K562 (cell line): Measurements from ENCODE around the gene DAGLB.
"Not testable (repeated sequence)": the region's sequence is repeated elsewhere in the genome, so short reads cannot be mapped to it uniquely, and the experiment has no call there.

Experiments
- BMI1 ChIP-seq: fragments of 150-350 bp; IDR thresholded peaks from 2 replicates; pipeline ENCODE4 v1.6.1; 2014; ENCODE audit warnings: low read length
- CEBPB ChIP-seq: fragments of 450-650 bp; IDR thresholded peaks from 2 replicates; pipeline ENCODE4 v1.6.1; 2016; ENCODE audit warnings: missing genetic modification characterization, missing compliant biosample characterization
- EGR1 ChIP-seq: fragments of 450-650 bp; conservative IDR thresholded peaks from 2 replicates; pipeline ENCODE4 v1.6.1; 2017; ENCODE audit warnings: mild to moderate bottlenecking
- FOXA3 ChIP-seq, 2 experiments: fragments of 450-650 bp in 1 of 2; sonication (generic) in 1 of 2; formaldehyde crosslinking; IDR thresholded peaks in 1 of 2; conservative IDR thresholded peaks in 1 of 2; 2 replicates each; pipeline versions ENCODE4 v1.4.0 to v1.8.0; 2020 to 2022; ENCODE audit warnings: mild to moderate bottlenecking in 2 of 2, missing genetic modification reagents in 1 of 2
- ILK ChIP-seq: fragments of 450-650 bp; IDR thresholded peaks from 2 replicates; pipeline ENCODE4 v1.6.1; 2016; ENCODE audit warnings: missing genetic modification characterization, low read depth, mild to moderate bottlenecking, missing compliant biosample characterization, moderate library complexity, borderline replicate concordance
- POLR2A ChIP-seq: fragments of 450-650 bp; conservative IDR thresholded peaks from 2 replicates; pipeline ENCODE4 v1.6.1; 2016
- POLR2AphosphoS5 ChIP-seq: IDR thresholded peaks from 2 replicates; pipeline ENCODE4 v1.6.1; 2011; ENCODE audit warnings: mild to moderate bottlenecking, low read depth, low read length, moderate library complexity; ENCODE audit not compliant: control insufficient read depth, insufficient read depth
- TF ChIP-seq, protein P1 (sequence below), 3 experiments: fragments of 200-800 bp in 1 of 3; fragments of 250-450 bp in 1 of 3; fragments of 450-650 bp in 1 of 3; sonication (Bioruptor Pico) in 1 of 3; sonication (Bioruptor generic) in 1 of 3; formaldehyde crosslinking in 1 of 3; IDR thresholded peaks; 2 replicates each; pipeline versions ENCODE4 v1.6.1 to v1.8.0; 2016 to 2022; ENCODE audit warnings: mild to moderate bottlenecking in 2 of 3, missing genetic modification characterization in 2 of 3, missing compliant biosample characterization in 1 of 3, moderate library complexity in 1 of 3

DNA sequence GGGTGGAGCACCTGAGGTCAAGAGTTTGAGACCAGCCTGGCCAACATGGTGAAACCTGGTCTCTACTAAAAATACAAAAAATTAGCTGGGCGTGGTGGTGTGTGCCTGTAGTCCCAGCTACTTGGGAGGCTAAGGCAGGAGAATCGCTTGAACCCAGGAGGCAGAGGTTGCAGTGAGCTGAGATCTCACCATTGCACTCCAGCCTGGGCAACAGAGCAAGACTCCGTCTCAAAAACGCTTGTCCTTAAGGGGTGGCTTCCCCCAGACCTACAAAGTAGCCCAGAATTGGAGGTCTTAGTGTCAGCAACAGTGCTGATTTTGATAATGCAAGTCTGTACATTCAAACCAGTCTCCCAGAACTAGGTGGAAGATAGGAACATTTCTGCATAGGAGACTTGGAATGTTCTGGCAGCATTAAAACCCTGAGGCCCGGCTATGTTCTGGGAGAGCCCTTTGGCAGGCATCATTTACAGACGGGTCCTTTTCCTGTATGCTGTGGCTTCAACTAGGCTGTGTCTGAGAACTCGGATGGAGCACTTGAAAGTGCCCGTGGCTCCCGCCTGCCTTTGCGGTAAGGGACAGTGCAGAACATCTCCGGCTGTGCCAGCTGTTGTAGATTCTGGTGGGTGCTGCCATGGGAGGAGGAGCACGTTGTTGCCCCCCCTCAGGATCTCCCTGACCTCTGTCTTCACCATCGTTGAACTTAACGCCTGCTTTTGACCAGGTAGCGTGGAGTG, 49.8 kb downstream of the DAGLB start:
- TF ChIP-seq EGR1; POLR2A; ILK; FOXA3 (CRISPR knock-in tag; conservative IDR thresholded peaks at IDR 0.05 in 1 of 2, IDR thresholded peaks at IDR 0.05 in 1 of 2); BMI1; POLR2AphosphoS5; CEBPB (tag): not testable (repeated sequence)
- TF ChIP-seq, protein P1, sequence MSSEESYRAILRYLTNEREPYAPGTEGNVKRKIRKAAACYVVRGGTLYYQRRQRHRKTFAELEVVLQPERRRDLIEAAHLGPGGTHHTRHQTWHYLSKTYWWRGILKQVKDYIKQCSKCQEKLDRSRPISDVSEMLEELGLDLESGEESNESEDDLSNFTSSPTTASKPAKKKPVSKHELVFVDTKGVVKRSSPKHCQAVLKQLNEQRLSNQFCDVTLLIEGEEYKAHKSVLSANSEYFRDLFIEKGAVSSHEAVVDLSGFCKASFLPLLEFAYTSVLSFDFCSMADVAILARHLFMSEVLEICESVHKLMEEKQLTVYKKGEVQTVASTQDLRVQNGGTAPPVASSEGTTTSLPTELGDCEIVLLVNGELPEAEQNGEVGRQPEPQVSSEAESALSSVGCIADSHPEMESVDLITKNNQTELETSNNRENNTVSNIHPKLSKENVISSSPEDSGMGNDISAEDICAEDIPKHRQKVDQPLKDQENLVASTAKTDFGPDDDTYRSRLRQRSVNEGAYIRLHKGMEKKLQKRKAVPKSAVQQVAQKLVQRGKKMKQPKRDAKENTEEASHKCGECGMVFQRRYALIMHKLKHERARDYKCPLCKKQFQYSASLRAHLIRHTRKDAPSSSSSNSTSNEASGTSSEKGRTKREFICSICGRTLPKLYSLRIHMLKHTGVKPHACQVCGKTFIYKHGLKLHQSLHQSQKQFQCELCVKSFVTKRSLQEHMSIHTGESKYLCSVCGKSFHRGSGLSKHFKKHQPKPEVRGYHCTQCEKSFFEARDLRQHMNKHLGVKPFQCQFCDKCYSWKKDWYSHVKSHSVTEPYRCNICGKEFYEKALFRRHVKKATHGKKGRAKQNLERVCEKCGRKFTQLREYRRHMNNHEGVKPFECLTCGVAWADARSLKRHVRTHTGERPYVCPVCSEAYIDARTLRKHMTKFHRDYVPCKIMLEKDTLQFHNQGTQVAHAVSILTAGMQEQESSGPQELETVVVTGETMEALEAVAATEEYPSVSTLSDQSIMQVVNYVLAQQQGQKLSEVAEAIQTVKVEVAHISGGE (CRISPR knock-in tag; IDR thresholded peaks at IDR 0.05): not testable (repeated sequence)
